WTC11 (cell line): ENCODE results near the gene CHRM5. TPM values are rescaled to one million over a fixed set of nuclear protein-coding genes. Genes with fewer than 3 reads are reported as not detected.
A peak's percentile ranks its signal among the peaks of the same experiment; 100 is the strongest.

Experiments used
- ATAC-seq: fragments of 200-7000 bp; cut with Tn5 transposase; 2 replicates; pipeline ENCODE4 v1.10.0; 2021; ENCODE audit warnings: mild to moderate bottlenecking, moderate library complexity
- CTCF ChIA-PET: fragments of 300-600 bp; sonication (Branson Sonifier 250); formaldehyde crosslinking; loops from one replicate; lab custom pipeline; 2021; ENCODE audit warnings: antibody characterized with exemption; lab: Charles Lee
- POLR2A ChIA-PET: fragments of 350-600 bp; sonication (Branson Sonifier 250); formaldehyde crosslinking; loops from one replicate; lab custom pipeline; 2021; ENCODE audit warnings: antibody characterized with exemption; lab: Charles Lee
- DNase-seq: peaks from one replicate; pipeline ENCODE4 v3.0.0; 2021; ENCODE audit warnings: low spot score
- H3K27ac Mint-ChIP-seq: 2 replicates; pipeline ENCODE4 v1.8.0; 2021; ENCODE audit warnings: mixed read lengths
- H3K27me3 Mint-ChIP-seq: 2 replicates; pipeline ENCODE4 v1.8.0; 2021; ENCODE audit warnings: low read depth, mild to moderate bottlenecking, moderate library complexity, mixed read lengths
- H3K36me3 Mint-ChIP-seq: 2 replicates; pipeline ENCODE4 v1.8.0; 2021; ENCODE audit warnings: mixed read lengths
- H3K4me1 Mint-ChIP-seq: 2 replicates; pipeline ENCODE4 v1.8.0; 2022; ENCODE audit warnings: mixed read lengths
- H3K4me3 Mint-ChIP-seq: 2 replicates; pipeline ENCODE4 v1.8.0; 2021; ENCODE audit warnings: mild to moderate bottlenecking, moderate library complexity, mixed read lengths
- H3K9me3 Mint-ChIP-seq: 2 replicates; pipeline ENCODE4 v1.8.0; 2021; ENCODE audit warnings: mixed read lengths
- ATF2 ChIP-seq: sonication (generic); formaldehyde crosslinking; IDR thresholded peaks from 2 replicates; pipeline ENCODE4 v1.8.1; 2022; ENCODE audit warnings: low read depth, missing genetic modification reagents, borderline replicate concordance
- CBFB ChIP-seq: sonication (generic); formaldehyde crosslinking; IDR thresholded peaks from 2 replicates; pipeline ENCODE4 v1.8.1; 2022; ENCODE audit warnings: mild to moderate bottlenecking, low read depth, missing genetic modification reagents
- CDX4 ChIP-seq: fragments of 250-450 bp; sonication (Bioruptor Pico); IDR thresholded peaks from 2 replicates; pipeline ENCODE4 v1.9.0; 2021; ENCODE audit warnings: moderate library complexity, mild to moderate bottlenecking, inconsistent platforms, borderline replicate concordance
- CTCF ChIP-seq: fragments of 200-600 bp; IDR thresholded peaks from 2 replicates; pipeline ENCODE4 v1.8.0; 2022; ENCODE audit warnings: antibody characterized with exemption
- E2F1 ChIP-seq: sonication (generic); formaldehyde crosslinking; IDR thresholded peaks from 2 replicates; pipeline ENCODE4 v1.8.0; 2022; ENCODE audit warnings: mild to moderate bottlenecking, missing genetic modification reagents
- ELF4 ChIP-seq: sonication (generic); formaldehyde crosslinking; IDR thresholded peaks from 2 replicates; pipeline ENCODE4 v1.8.1; 2022; ENCODE audit warnings: low read depth, mild to moderate bottlenecking, moderate library complexity, missing genetic modification reagents
- FOXP4 ChIP-seq: sonication (generic); formaldehyde crosslinking; IDR thresholded peaks from 2 replicates; pipeline ENCODE4 v1.8.0; 2022; ENCODE audit warnings: mild to moderate bottlenecking, missing genetic modification reagents
- HMGA2 ChIP-seq: fragments of 250-450 bp; sonication (Bioruptor Pico); IDR thresholded peaks from 2 replicates; pipeline ENCODE4 v1.4.0; 2021; ENCODE audit warnings: mild to moderate bottlenecking, moderate library complexity
- JUN ChIP-seq: sonication (generic); formaldehyde crosslinking; IDR thresholded peaks from 2 replicates; pipeline ENCODE4 v1.8.0; 2023; ENCODE audit warnings: mild to moderate bottlenecking, missing genetic modification reagents
- NFATC4 ChIP-seq: fragments of 250-450 bp; sonication (Bioruptor Pico); IDR thresholded peaks from 2 replicates; pipeline ENCODE4 v1.9.0; 2021; ENCODE audit warnings: mild to moderate bottlenecking
- OVOL2 ChIP-seq: fragments of 250-450 bp; sonication (Bioruptor Pico); IDR thresholded peaks from 2 replicates; pipeline ENCODE4 v1.9.0; 2021; ENCODE audit warnings: mild to moderate bottlenecking, borderline replicate concordance
- RORB ChIP-seq: fragments of 250-450 bp; sonication (Bioruptor Pico); IDR thresholded peaks from 2 replicates; pipeline ENCODE4 v1.9.0; 2021; ENCODE audit warnings: mild to moderate bottlenecking
- TCF7 ChIP-seq: sonication (generic); formaldehyde crosslinking; IDR thresholded peaks from 2 replicates; pipeline ENCODE4 v1.8.0; 2022; ENCODE audit warnings: mild to moderate bottlenecking, low read depth, missing genetic modification reagents, moderate library complexity
- TEAD1 ChIP-seq: sonication (generic); formaldehyde crosslinking; IDR thresholded peaks from 2 replicates; pipeline ENCODE4 v1.8.0; 2022; ENCODE audit warnings: mild to moderate bottlenecking, missing genetic modification reagents
- TEAD4 ChIP-seq: sonication (generic); formaldehyde crosslinking; IDR thresholded peaks from 2 replicates; pipeline ENCODE4 v1.8.0; 2022; ENCODE audit warnings: mild to moderate bottlenecking, missing genetic modification reagents
- TP53 ChIP-seq: sonication (generic); formaldehyde crosslinking; IDR thresholded peaks from 2 replicates; pipeline ENCODE4 v1.8.1; 2023; ENCODE audit warnings: mild to moderate bottlenecking, missing genetic modification reagents
- ZNF219 ChIP-seq: sonication (generic); formaldehyde crosslinking; IDR thresholded peaks from 2 replicates; pipeline ENCODE4 v1.8.0; 2023; ENCODE audit warnings: missing genetic modification reagents, mild to moderate bottlenecking, borderline replicate concordance
- ZNF232 ChIP-seq: sonication (generic); formaldehyde crosslinking; IDR thresholded peaks from 2 replicates; pipeline ENCODE4 v1.8.0; 2022; ENCODE audit warnings: mild to moderate bottlenecking, missing genetic modification reagents
- ZNF423 ChIP-seq: fragments of 250-450 bp; sonication (Bioruptor Pico); IDR thresholded peaks from 2 replicates; pipeline ENCODE4 v2.1.2; 2022; ENCODE audit warnings: mild to moderate bottlenecking, moderate library complexity
- total RNA-seq: library from RNA; stranded (reverse); gene quantifications from 3 replicates; pipeline ENCODE4 v1.2.3, GENCODE V29; 2021
- TF ChIP-seq, protein P1 (sequence below): sonication (generic); formaldehyde crosslinking; IDR thresholded peaks from 2 replicates; pipeline ENCODE4 v1.8.1; 2022; ENCODE audit warnings: mild to moderate bottlenecking, moderate library complexity, missing genetic modification reagents
- TF ChIP-seq, protein P2 (sequence below): sonication (generic); formaldehyde crosslinking; IDR thresholded peaks from 2 replicates; pipeline ENCODE4 v1.8.1; 2022; ENCODE audit warnings: mild to moderate bottlenecking, missing genetic modification reagents, moderate library complexity, borderline replicate concordance
- TF ChIP-seq, protein P3 (sequence below): fragments of 250-450 bp; sonication (Bioruptor Pico); IDR thresholded peaks from 2 replicates; pipeline ENCODE4 v1.9.0; 2021; ENCODE audit warnings: mild to moderate bottlenecking
- TF ChIP-seq, protein P4 (sequence below): sonication (generic); formaldehyde crosslinking; IDR thresholded peaks from 2 replicates; pipeline ENCODE4 v1.8.1; 2022; ENCODE audit warnings: missing genetic modification reagents, borderline replicate concordance

CHRM5 gene
- total RNA-seq, 1 experiment from 2014 or later = not detected

GRCh38 chr15:33982516-33982915 lies 14.2 kb downstream of the CHRM5 start:
- Mint-ChIP-seq H3K27ac (no peak overlapping the region), H3K4me3 (no peak overlapping the region), H3K9me3 (no peaks in the 10 kb centered on the region), H3K36me3 (no peaks in the 10 kb centered on the region), H3K4me1 (peaks cover 17% of the 10 kb centered on the region), H3K27me3 (no peaks in the 10 kb centered on the region)
- no peak for ATAC-seq
- TF ChIP-seq ELF4 (CRISPR knock-in tag) = no peak
- no peak for TF ChIP-seq TP53 (CRISPR knock-in tag)
- no peak for TF ChIP-seq TCF7 (CRISPR knock-in tag)
- no peak for TF ChIP-seq E2F1
- TF ChIP-seq ATF2 (CRISPR knock-in tag) = no peak
- no peak for TF ChIP-seq ZNF219 (CRISPR knock-in tag)
- TF ChIP-seq, protein P1, sequence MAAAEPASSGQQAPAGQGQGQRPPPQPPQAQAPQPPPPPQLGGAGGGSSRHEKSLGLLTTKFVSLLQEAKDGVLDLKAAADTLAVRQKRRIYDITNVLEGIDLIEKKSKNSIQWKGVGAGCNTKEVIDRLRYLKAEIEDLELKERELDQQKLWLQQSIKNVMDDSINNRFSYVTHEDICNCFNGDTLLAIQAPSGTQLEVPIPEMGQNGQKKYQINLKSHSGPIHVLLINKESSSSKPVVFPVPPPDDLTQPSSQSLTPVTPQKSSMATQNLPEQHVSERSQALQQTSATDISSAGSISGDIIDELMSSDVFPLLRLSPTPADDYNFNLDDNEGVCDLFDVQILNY (CRISPR knock-in tag) = no peak
- TF ChIP-seq, protein P2, sequence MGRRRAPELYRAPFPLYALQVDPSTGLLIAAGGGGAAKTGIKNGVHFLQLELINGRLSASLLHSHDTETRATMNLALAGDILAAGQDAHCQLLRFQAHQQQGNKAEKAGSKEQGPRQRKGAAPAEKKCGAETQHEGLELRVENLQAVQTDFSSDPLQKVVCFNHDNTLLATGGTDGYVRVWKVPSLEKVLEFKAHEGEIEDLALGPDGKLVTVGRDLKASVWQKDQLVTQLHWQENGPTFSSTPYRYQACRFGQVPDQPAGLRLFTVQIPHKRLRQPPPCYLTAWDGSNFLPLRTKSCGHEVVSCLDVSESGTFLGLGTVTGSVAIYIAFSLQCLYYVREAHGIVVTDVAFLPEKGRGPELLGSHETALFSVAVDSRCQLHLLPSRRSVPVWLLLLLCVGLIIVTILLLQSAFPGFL = no peak
- no peak for TF ChIP-seq ZNF423
- no peak for TF ChIP-seq FOXP4 (CRISPR knock-in tag)
- TF ChIP-seq CDX4 (CRISPR knock-in tag) = no peak
- no peak for TF ChIP-seq NFATC4 (CRISPR knock-in tag)
- no peak for TF ChIP-seq ZNF232 (CRISPR knock-in tag)
- TF ChIP-seq CBFB (CRISPR knock-in tag) = no peak
- no peak for TF ChIP-seq RORB
- no peak for TF ChIP-seq OVOL2 (CRISPR knock-in tag)
- DNase-seq = no peak
- CTCF ChIA-PET = no interaction called here
- POLR2A ChIA-PET = no interaction called here

DNA sequence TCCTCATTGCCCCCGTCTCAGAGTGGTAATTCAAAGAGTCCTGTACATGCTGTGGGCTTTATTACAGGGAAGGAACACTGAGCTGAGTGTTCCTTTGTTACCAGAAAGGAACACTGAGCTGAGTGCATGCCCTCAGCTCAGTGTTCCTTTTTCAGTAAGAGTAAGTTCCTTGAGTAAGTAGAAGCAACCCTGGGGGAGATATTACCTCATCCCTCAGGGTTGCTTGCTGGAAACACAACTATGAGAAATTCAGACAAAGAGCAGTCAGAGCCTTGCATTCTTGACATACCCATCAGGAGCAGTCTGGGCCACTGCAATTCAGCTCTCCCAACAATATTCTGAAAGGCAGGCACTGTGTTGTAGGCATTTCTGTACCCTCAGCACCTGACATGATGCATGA lies 17.0 kb downstream of the CHRM5 start:
- ChIA-PET CTCF (interaction anchor here (1.0 to 1.7 kb wide), 4 partner anchors 9 to 247 kb away, joined by 3 to 7 read pairs (median 4); partner anchors contain the start of gene CHRM5), POLR2A (interaction anchor here (0.5 kb wide), 1 partner anchor 32 kb away, joined by 3 read pairs; no protein-coding TSS in a partner anchor)
- H3K27me3 Mint-ChIP-seq = no peaks in the 10 kb centered on the region
- H3K4me1 Mint-ChIP-seq = peaks cover 17% of the 10 kb centered on the region
- H3K4me3 Mint-ChIP-seq = no peak overlapping the region
- no peaks in the 10 kb centered on the region for H3K9me3 Mint-ChIP-seq
- H3K27ac Mint-ChIP-seq = no peak overlapping the region
- DNase-seq = no peak
- no peaks in the 10 kb centered on the region for H3K36me3 Mint-ChIP-seq
- peak; percentile 81 for ATAC-seq
- TF ChIP-seq HMGA2 = no peak
- TF ChIP-seq JUN (CRISPR knock-in tag) = no peak
- TF ChIP-seq, protein P3, sequence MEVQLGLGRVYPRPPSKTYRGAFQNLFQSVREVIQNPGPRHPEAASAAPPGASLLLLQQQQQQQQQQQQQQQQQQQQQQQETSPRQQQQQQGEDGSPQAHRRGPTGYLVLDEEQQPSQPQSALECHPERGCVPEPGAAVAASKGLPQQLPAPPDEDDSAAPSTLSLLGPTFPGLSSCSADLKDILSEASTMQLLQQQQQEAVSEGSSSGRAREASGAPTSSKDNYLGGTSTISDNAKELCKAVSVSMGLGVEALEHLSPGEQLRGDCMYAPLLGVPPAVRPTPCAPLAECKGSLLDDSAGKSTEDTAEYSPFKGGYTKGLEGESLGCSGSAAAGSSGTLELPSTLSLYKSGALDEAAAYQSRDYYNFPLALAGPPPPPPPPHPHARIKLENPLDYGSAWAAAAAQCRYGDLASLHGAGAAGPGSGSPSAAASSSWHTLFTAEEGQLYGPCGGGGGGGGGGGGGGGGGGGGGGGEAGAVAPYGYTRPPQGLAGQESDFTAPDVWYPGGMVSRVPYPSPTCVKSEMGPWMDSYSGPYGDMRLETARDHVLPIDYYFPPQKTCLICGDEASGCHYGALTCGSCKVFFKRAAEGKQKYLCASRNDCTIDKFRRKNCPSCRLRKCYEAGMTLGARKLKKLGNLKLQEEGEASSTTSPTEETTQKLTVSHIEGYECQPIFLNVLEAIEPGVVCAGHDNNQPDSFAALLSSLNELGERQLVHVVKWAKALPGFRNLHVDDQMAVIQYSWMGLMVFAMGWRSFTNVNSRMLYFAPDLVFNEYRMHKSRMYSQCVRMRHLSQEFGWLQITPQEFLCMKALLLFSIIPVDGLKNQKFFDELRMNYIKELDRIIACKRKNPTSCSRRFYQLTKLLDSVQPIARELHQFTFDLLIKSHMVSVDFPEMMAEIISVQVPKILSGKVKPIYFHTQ (CRISPR knock-in tag) = no peak
- no peak for TF ChIP-seq TEAD1 (CRISPR knock-in tag)
- no peak for TF ChIP-seq CTCF
- no peak for TF ChIP-seq TEAD4 (CRISPR knock-in tag)
- TF ChIP-seq, protein P4, sequence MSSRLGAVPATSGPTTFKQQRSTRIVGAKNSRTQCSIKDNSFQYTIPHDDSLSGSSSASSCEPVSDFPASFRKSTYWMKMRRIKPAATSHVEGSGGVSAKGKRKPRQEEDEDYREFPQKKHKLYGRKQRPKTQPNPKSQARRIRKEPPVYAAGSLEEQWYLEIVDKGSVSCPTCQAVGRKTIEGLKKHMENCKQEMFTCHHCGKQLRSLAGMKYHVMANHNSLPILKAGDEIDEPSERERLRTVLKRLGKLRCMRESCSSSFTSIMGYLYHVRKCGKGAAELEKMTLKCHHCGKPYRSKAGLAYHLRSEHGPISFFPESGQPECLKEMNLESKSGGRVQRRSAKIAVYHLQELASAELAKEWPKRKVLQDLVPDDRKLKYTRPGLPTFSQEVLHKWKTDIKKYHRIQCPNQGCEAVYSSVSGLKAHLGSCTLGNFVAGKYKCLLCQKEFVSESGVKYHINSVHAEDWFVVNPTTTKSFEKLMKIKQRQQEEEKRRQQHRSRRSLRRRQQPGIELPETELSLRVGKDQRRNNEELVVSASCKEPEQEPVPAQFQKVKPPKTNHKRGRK (CRISPR knock-in tag) = no peak
